ENCODE data around the gene SLC17A9. TPM values are rescaled to one million over a fixed set of nuclear protein-coding genes. Genes with fewer than 3 reads are reported as not detected.

SLC17A9 gene
- total RNA-seq, 5 donors from 2014 or later (not counting 1 experiment from before 2014, with no cell fraction given), result 5.3 to 8.8 (median 8.3) TPM

- Mint-ChIP-seq H3K36me3 (no peaks in the 10 kb centered on the region), H3K9me3 (no peaks in the 10 kb centered on the region), H3K4me1 (peaks cover 0 to 11% (median 7%) of the 10 kb centered on the region in 3 donors), H3K27ac (no peak overlapping the region), H3K4me3 (no peak overlapping the region), H3K27me3 (no peaks in the 10 kb centered on the region)
- 87% methylated on average over 29 of the region's 32 CpGs for WGBS (ENCODE audit: insufficient coverage)
- Histone ChIP-seq H3K4me3 (ENCODE audit: control insufficient read depth in 1 of 2, extremely low read depth in 1 of 2, low read length in 1 of 2) (no peak overlapping the region), H3K9me3 (no peaks in the 10 kb centered on the region), H3K4me1 (ENCODE audit: control insufficient read depth in 1 of 2, extremely low read depth in 1 of 2, insufficient read depth in 2 of 2, low read length in 2 of 2) (peaks cover 0 to 14% of the 10 kb centered on the region in 2 experiments), H3K27ac (ENCODE audit: low read length) (no peak overlapping the region), H3K36me3 (ENCODE audit: control insufficient read depth in 2 of 2, extremely low read depth in 1 of 2, insufficient read depth in 1 of 2, low read length in 1 of 2) (no peaks in the 10 kb centered on the region), H3K27me3 (replicated peaks in 1 of 2; ENCODE audit: control insufficient read depth in 2 of 2, extremely low read depth in 1 of 2, insufficient read depth in 2 of 2, low read length in 1 of 2) (no peaks in the 10 kb centered on the region)
- ChIA-PET POLR2A (no interaction called here), CTCF (no interaction called here)
- DNase-seq (no peak), ATAC-seq (replicated peaks in 1 of 4) (no peak)
These were observed 11.3 kb downstream of the SLC17A9 start for GRCh38 chr20:62963614-62964397.

DNA sequence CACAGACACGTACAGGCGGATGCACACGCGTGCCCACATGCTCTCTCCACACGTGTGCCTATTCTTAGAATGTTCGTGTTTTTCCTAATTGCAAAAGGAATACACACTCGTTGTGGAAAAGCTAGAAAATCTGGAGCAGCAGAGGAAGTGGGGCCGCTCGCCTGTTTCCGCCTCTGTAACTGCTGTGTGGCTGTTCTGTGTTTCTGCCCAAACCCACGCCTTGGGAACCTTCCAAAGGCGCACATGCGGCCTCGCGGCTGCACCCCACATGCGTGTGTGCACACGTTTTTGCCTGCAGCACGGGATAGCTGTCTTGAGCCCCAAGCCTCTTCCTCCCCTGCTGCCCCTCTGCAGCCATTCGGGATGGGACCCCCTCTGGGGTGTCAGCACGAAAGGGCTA, 12.2 kb downstream of the SLC17A9 start:
- Histone ChIP-seq H3K27ac (ENCODE audit: low read length) (no peak overlapping the region), H3K4me1 (ENCODE audit: control insufficient read depth in 1 of 2, extremely low read depth in 1 of 2, insufficient read depth in 2 of 2, low read length in 2 of 2) (peaks cover 0 to 5% of the 10 kb centered on the region in 2 experiments), H3K9me3 (no peaks in the 10 kb centered on the region), H3K27me3 (replicated peaks in 1 of 2; ENCODE audit: control insufficient read depth in 2 of 2, extremely low read depth in 1 of 2, insufficient read depth in 2 of 2, low read length in 1 of 2) (no peaks in the 10 kb centered on the region), H3K36me3 (ENCODE audit: control insufficient read depth in 2 of 2, extremely low read depth in 1 of 2, insufficient read depth in 1 of 2, low read length in 1 of 2) (no peaks in the 10 kb centered on the region), H3K4me3 (ENCODE audit: control insufficient read depth in 1 of 2, extremely low read depth in 1 of 2, low read length in 1 of 2) (no peak overlapping the region)
- ChIA-PET CTCF (no interaction called here), POLR2A (no interaction called here)
- peaks cover 0 to 3% (median 3%) of the 10 kb centered on the region in 3 donors for H3K4me1 Mint-ChIP-seq
- H3K27ac Mint-ChIP-seq, result no peak overlapping the region
- H3K36me3 Mint-ChIP-seq, result no peaks in the 10 kb centered on the region
- WGBS (ENCODE audit: insufficient coverage), result 71% methylated on average over 20 of the region's 20 CpGs
- no peaks in the 10 kb centered on the region for H3K9me3 Mint-ChIP-seq
- no peak for DNase-seq
- no peak overlapping the region for H3K4me3 Mint-ChIP-seq
- H3K27me3 Mint-ChIP-seq, result no peaks in the 10 kb centered on the region
- no peak for ATAC-seq (replicated peaks in 1 of 4)

- no peaks in the 10 kb centered on the region for H3K9me3 ChIP-seq
- no peaks in the 10 kb centered on the region for H3K4me1 Mint-ChIP-seq
- no peaks in the 10 kb centered on the region for H3K27me3 Mint-ChIP-seq
- H3K36me3 ChIP-seq (ENCODE audit: control insufficient read depth in 2 of 2, extremely low read depth in 1 of 2, insufficient read depth in 1 of 2, low read length in 1 of 2), result no peaks in the 10 kb centered on the region
- no peak overlapping the region for H3K27ac ChIP-seq (ENCODE audit: low read length)
- no peak for ATAC-seq (replicated peaks in 1 of 4)
- POLR2A ChIA-PET, result no interaction called here
- H3K4me3 ChIP-seq (ENCODE audit: control insufficient read depth in 1 of 2, extremely low read depth in 1 of 2, low read length in 1 of 2), result no peak overlapping the region
- H3K36me3 Mint-ChIP-seq, result no peaks in the 10 kb centered on the region
- no peak for DNase-seq
- H3K4me1 ChIP-seq (ENCODE audit: control insufficient read depth in 1 of 2, extremely low read depth in 1 of 2, insufficient read depth in 2 of 2, low read length in 2 of 2), result no peaks in the 10 kb centered on the region
- no peak overlapping the region for H3K27ac Mint-ChIP-seq
- CTCF ChIA-PET, result no interaction called here
- no peak overlapping the region for H3K4me3 Mint-ChIP-seq
- peaks cover 0 to 6% of the 10 kb centered on the region in 2 experiments for H3K27me3 ChIP-seq (replicated peaks in 1 of 2; ENCODE audit: control insufficient read depth in 2 of 2, extremely low read depth in 1 of 2, insufficient read depth in 2 of 2, low read length in 1 of 2)
- WGBS (ENCODE audit: insufficient coverage), result 89% methylated on average over 19 of the region's 19 CpGs
- H3K9me3 Mint-ChIP-seq, result no peaks in the 10 kb centered on the region
These were observed 12.9 kb downstream of the SLC17A9 start for GRCh38 chr20:62965363-62965771.

DNA sequence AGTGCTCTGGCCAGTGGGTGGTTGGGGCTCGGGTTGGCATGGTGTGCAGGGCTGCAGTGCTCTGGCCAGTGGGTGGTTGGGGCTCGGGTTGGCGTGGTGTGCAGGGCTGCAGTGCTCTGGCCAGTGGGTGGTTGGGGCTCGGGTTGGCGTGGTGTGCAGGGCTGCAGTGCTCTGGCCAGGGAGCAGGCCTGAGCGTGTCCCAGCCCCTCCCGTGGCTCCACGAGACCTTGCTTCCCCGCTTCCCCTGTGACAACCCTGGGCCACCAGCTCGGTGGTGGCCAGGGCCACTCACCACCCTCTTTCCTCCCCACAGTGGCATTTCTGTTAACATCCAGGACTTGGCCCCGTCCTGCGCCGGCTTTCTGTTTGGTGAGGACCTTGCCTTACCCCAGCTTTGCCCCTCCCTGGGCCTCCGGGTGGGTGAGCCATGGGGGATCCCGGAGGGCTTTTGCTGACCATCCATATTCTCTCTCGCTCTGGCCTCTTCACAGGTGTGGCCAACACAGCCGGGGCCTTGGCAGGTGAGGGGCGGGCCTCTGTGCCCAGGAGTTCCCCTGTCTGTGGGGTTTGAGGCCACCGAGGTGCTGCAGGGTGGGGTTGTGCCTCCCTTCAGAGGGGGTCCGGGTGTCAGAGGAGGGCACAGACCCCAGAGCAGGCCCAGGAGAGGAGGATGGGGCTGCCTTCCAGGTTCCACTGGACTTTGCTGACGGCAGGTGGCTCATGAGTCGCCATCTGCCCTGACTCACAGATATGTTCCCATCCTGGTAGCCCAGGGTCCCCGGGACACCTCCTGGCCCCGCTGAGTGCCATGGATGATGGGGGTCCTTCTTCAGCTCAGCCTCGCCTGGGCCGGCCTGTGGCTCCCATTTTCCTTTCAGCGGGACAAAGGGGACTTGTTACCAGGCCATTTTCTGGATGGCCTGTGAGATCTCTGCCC, 14.0 kb downstream of the SLC17A9 start:
- WGBS (ENCODE audit: insufficient coverage), result 90% methylated on average over 24 of the region's 27 CpGs
- H3K27ac Mint-ChIP-seq, result no peak overlapping the region
- Histone ChIP-seq H3K4me1 (ENCODE audit: control insufficient read depth in 1 of 2, extremely low read depth in 1 of 2, insufficient read depth in 2 of 2, low read length in 2 of 2) (no peaks in the 10 kb centered on the region), H3K27me3 (replicated peaks in 1 of 2; ENCODE audit: control insufficient read depth in 2 of 2, extremely low read depth in 1 of 2, insufficient read depth in 2 of 2, low read length in 1 of 2) (peaks cover 0 to 16% of the 10 kb centered on the region in 2 experiments), H3K9me3 (no peaks in the 10 kb centered on the region), H3K4me3 (ENCODE audit: control insufficient read depth in 1 of 2, extremely low read depth in 1 of 2, low read length in 1 of 2) (no peak overlapping the region), H3K36me3 (ENCODE audit: control insufficient read depth in 2 of 2, extremely low read depth in 1 of 2, insufficient read depth in 1 of 2, low read length in 1 of 2) (no peaks in the 10 kb centered on the region), H3K27ac (ENCODE audit: low read length) (no peak overlapping the region)
- no peaks in the 10 kb centered on the region for H3K36me3 Mint-ChIP-seq
- ATAC-seq (replicated peaks in 1 of 4) (no peak), DNase-seq (no peak)
- ChIA-PET POLR2A (interaction anchor here in 1 of 2 donors (0.6 kb wide), 1 partner anchor 934 kb away, joined by 3 read pairs; no protein-coding TSS in a partner anchor), CTCF (interaction anchor here in 1 of 2 donors (0.6 kb wide), 1 partner anchor 299 kb away, joined by 3 read pairs; no protein-coding TSS in a partner anchor)
- H3K27me3 Mint-ChIP-seq, result peaks cover 3% of the 10 kb centered on the region in 2 donors
- peaks cover 0 to 4% (median 2%) of the 10 kb centered on the region in 3 donors for H3K4me1 Mint-ChIP-seq
- no peaks in the 10 kb centered on the region for H3K9me3 Mint-ChIP-seq
- no peak overlapping the region for H3K4me3 Mint-ChIP-seq

DNA sequence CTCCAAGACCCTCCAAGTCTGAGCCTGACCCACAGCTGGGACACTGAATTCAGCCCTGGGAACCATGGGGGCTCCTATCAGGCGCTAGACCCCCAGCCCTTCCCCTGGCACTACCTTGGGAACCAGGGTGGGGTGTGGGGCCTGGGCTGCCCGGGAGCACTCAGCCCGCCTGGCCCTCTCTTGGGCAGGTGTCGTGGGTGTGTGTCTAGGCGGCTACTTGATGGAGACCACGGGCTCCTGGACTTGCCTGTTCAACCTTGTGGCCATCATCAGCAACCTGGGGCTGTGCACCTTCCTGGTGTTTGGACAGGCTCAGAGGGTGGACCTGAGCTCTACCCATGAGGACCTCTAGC, 14.6 kb downstream of the SLC17A9 start:
- Histone ChIP-seq H3K27ac (ENCODE audit: low read length) (no peak overlapping the region), H3K27me3 (replicated peaks in 1 of 2; ENCODE audit: control insufficient read depth in 2 of 2, extremely low read depth in 1 of 2, insufficient read depth in 2 of 2, low read length in 1 of 2) (peaks cover 0 to 23% of the 10 kb centered on the region in 2 experiments), H3K36me3 (ENCODE audit: control insufficient read depth in 2 of 2, extremely low read depth in 1 of 2, insufficient read depth in 1 of 2, low read length in 1 of 2) (no peaks in the 10 kb centered on the region), H3K4me1 (ENCODE audit: control insufficient read depth in 1 of 2, extremely low read depth in 1 of 2, insufficient read depth in 2 of 2, low read length in 2 of 2) (peaks cover 0 to 2% of the 10 kb centered on the region in 2 experiments), H3K9me3 (no peaks in the 10 kb centered on the region), H3K4me3 (ENCODE audit: control insufficient read depth in 1 of 2, extremely low read depth in 1 of 2, low read length in 1 of 2) (no peak overlapping the region)
- ChIA-PET POLR2A (interaction anchor here in 1 of 2 donors (0.6 kb wide), 1 partner anchor 935 kb away, joined by 3 read pairs; no protein-coding TSS in a partner anchor), CTCF (interaction anchor here in 1 of 2 donors (0.6 kb wide), 1 partner anchor 300 kb away, joined by 3 read pairs; no protein-coding TSS in a partner anchor)
- H3K36me3 Mint-ChIP-seq, result no peaks in the 10 kb centered on the region
- WGBS (ENCODE audit: insufficient coverage), result 86% methylated on average over 1 of the region's 6 CpGs
- H3K27ac Mint-ChIP-seq, result no peak overlapping the region
- H3K4me1 Mint-ChIP-seq, result peaks cover 6 to 10% (median 9%) of the 10 kb centered on the region in 3 donors
- DNase-seq, result no peak
- no peaks in the 10 kb centered on the region for H3K9me3 Mint-ChIP-seq
- no peak for ATAC-seq (replicated peaks in 1 of 4)
- peaks cover 9 to 10% of the 10 kb centered on the region in 2 donors for H3K27me3 Mint-ChIP-seq
- H3K4me3 Mint-ChIP-seq, result no peak overlapping the region

DNA sequence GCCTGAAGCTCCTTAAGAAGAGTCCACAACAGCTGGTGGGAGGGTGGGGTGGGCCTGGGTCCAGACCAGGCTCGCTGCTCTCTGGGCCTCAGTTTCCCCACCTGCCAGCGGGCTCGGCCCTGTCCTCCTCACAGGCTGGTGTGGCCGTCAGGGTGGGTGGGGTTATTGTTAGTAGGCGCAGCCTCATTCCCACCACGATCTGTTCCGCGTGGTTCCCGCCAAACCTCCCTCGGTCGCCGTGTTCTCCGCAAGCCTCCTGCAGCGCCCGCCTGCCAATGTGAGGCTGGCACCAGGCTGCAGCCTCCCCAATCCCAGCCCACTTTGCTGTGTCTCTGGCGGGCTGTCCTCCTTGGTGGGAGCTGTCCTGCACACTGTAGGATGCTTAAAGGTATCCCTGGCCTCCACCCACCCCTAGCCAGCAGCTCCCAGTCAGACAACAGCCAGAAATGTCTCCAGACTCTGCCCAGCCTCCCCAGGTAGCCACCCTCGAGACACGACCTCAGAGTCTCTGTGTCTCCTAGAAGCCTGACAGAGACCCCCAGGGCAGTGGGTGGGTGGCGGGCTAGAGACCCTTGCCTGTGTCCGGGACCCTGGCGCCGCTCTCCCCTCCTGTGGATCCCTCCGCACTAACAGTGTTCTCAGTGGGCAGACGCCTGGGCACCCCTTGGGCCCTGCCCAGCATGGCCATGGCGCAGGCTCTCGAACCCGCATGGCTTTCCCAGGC, 15.3 kb downstream of the SLC17A9 start:
- H3K27me3 ChIP-seq (replicated peaks in 1 of 2; ENCODE audit: control insufficient read depth in 2 of 2, extremely low read depth in 1 of 2, insufficient read depth in 2 of 2, low read length in 1 of 2), result peaks cover 0 to 30% of the 10 kb centered on the region in 2 experiments
- H3K4me3 ChIP-seq (ENCODE audit: control insufficient read depth in 1 of 2, extremely low read depth in 1 of 2, low read length in 1 of 2), result no peak overlapping the region
- peaks cover 0 to 9% of the 10 kb centered on the region in 2 experiments for H3K4me1 ChIP-seq (ENCODE audit: control insufficient read depth in 1 of 2, extremely low read depth in 1 of 2, insufficient read depth in 2 of 2, low read length in 2 of 2)
- H3K27ac ChIP-seq (ENCODE audit: low read length), result no peak overlapping the region
- no peak overlapping the region for H3K27ac Mint-ChIP-seq
- H3K9me3 Mint-ChIP-seq, result no peaks in the 10 kb centered on the region
- DNase-seq, result no peak
- H3K4me1 Mint-ChIP-seq, result peaks cover 9 to 16% (median 13%) of the 10 kb centered on the region in 3 donors
- H3K36me3 Mint-ChIP-seq, result no peaks in the 10 kb centered on the region
- peaks cover 14% of the 10 kb centered on the region in 2 donors for H3K27me3 Mint-ChIP-seq
- H3K4me3 Mint-ChIP-seq, result no peak overlapping the region
- ATAC-seq (replicated peaks in 1 of 4), result no peak
- H3K9me3 ChIP-seq, result no peaks in the 10 kb centered on the region
- CTCF ChIA-PET, result no interaction called here
- no peaks in the 10 kb centered on the region for H3K36me3 ChIP-seq (ENCODE audit: control insufficient read depth in 2 of 2, extremely low read depth in 1 of 2, insufficient read depth in 1 of 2, low read length in 1 of 2)
- POLR2A ChIA-PET, result no interaction called here
- 90% methylated on average over 19 of the region's 27 CpGs for WGBS (ENCODE audit: insufficient coverage)

Measured in T-cell (primary cell).